Stimulated activated CD8-positive, alpha-beta memory T cell treated with anti-CD3 and anti-CD28 coated beads, Interleukin-15, amount 100 ng/mL, for 1 hour (primary cell): Measurements from ENCODE around the gene BTBD19.
"Not testable (repeated sequence)": the region's sequence is repeated elsewhere in the genome, so short reads cannot be mapped to it uniquely, and the experiment has no call there.

Source experiments
- DNase-seq: peaks from one replicate; pipeline ENCODE4 v3.0.0-alpha.2; 2020; ENCODE audit warnings: low read depth

BTBD19 gene

DNA sequence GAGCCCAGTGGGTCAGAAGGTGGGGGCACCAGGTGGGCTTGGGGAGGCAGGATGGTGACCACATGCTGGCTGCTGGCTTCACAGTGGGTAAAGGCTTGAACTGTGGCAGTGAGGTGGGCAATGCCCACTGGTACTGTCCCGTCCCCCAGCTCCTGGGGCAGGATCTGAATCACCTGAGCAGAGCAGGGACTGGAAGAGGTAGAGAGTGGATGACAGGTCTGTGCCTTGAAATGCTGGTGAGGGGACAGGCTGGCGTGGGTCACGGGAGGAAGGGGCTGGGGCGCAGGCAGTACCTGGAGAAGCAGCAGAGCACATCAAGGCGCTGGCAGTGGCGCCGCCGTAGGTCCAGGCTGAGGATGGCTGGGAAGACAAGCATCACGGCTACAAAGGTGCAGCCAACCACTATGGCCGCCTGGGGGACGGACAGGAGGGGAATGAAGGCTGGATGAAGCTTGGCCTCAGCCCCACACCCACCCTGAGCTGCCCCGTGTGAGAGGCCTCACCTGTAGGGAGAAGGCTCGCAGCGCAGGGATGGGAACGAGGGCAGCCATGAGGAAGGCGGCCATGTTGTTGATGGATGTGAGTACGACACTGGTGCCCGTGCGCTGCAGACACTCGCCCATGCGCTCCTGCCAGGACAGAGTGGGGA is 19.8 kb downstream of the BTBD19 start:
- DNase-seq: no peak

DNA sequence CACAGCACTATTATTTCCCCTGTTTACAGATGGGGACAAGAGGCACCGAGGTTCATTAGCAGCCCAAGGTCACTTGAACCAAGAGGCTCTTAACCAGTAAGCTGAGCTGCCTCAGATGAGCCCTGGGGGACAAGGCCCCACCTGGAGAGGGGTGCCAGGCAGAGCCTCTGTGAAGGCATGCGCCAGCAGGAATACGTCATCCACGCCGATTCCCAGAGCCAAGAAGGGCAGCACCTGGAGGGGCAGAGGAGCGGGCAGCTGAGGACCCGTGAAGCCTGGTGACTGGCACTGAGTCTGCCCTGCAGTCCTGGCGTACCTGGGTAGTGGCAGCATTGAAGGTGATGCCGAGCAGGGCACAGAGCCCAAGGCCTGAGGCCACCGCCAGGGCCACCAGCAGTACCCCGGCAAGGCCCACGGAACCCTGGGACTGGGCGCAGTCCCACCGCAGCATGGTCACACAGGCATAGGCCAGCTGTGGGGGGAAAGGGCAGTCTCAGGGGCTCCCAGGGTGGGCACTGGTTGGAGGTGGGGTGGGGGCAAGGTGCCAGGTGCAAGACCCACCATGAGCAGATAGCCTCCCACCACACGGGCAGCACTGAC is 20.6 kb downstream of the BTBD19 start:
- no peak for DNase-seq

DNA sequence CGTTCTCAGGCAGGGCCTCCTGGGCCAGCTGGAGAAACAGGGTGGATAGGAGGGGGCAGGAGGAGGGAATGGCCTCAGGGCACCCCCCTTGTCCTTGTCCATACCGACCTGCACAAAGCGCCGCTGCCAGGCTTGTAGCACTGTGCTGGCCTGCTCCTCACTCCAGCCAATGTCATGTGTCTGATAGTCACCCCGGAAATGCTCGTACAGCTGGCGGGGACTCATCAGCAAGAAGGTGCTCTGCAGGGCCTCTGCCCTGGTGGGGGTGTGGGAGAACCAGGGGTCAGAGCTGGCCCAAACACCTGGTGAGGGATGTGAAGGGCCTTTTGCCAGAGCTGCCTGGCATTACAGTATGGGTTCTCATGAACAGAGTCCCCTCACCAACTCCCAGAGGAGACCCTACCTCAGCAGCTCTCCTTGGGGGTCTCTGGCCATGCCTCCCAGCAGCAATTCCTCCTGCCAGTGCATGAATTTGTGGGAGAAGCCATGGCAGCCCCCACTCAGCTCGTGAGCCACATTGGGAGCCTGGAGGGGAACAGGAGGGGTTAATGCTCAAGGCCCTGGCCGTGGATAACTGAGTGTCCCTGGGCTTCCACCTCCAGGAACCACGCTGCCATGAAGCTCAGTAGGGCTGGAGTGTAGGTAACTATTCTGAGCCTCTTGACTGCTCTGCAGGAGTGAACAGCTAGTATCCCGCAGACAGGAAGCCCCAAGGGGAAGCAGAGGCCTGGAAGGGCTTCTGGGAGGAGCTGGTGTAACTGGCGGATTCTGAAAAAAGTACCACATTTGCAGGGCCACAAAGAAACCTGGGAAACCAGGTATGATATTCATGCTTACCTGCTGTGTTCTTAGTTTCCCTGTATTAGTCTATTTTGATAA is 21.4 kb downstream of the BTBD19 start:
- DNase-seq: no peak

- no peak for DNase-seq
Measured at GRCh38 chr1:44830900-44831304, 22.6 kb downstream of the BTBD19 start.

DNA sequence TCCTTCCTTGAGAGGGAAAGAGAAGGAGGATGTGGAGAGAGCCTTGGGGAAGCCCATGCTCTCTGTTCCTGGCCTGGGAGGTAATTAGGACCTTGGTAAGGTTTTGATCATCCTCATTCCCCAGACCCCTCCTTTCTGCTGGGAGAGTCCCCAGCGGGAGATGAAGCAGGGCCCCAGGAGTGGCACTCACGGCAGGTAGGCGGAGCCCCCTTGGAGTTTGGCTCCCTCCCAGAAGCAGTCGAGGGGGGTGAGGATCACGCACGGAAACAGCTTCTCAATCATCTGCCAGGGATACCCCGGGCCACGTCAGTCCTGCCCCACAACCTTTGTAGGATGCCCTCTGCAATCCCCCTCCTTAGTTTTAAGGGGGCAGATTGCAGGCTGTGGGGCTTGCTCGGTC is 23.2 kb downstream of the BTBD19 start:
- no peak for DNase-seq

- DNase-seq: no peak
Measured at GRCh38 chr1:44832056-44832705, 23.9 kb downstream of the BTBD19 start.

GRCh38 chr1:44834328-44834727 is 26.0 kb downstream of the BTBD19 start:
- no peak for DNase-seq

DNA sequence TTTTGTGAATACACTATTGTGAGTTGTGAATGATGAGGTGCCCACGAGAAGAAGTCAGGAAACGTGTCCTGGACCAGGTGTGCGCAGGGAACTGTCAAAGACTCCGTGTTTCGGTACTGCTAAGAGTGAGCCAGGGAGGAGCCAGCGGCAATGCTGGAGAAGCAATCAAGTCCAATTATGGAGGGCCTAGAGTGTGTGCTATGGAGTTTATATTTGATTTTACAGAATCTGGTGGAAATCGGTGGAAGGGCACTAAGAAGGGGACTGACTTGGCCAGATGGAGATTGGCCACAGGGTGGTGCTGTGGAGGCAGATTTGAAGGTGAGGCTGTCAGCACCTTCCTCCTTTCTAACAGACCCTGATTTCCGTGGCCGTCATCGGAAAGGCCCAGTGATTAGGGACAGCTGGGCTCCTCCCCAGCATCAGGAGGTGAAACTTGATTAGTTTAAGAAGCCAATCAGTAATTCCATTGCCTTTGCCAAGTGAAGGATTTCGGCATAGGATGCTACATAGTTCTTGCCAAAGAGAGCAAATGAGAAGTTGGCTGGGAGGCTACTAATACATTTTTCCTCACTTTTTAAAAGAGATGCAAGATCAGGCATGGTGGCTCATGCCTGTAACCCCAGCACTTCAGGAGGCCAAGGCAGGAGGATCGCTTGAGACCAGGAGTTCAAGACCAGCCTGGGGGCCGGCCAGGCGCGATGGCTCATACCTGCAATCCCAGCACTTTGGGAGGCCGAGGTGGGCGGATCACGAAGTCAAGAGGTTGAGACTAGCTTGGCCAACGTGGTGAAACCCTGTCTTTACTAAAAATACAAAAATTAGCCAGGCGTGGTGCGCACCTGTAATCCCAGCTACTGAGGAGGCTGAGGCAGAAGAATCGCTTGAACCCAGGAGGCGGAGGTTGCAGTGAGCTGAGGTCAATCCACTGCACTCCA is 27.7 kb downstream of the BTBD19 start:
- peak; percentile 84 for DNase-seq

- DNase-seq: not testable (repeated sequence)
Measured at GRCh38 chr1:44838294-44838693, 30.0 kb downstream of the BTBD19 start.

GRCh38 chr1:44839576-44839975 is 31.3 kb downstream of the BTBD19 start:
- no peak for DNase-seq

DNA sequence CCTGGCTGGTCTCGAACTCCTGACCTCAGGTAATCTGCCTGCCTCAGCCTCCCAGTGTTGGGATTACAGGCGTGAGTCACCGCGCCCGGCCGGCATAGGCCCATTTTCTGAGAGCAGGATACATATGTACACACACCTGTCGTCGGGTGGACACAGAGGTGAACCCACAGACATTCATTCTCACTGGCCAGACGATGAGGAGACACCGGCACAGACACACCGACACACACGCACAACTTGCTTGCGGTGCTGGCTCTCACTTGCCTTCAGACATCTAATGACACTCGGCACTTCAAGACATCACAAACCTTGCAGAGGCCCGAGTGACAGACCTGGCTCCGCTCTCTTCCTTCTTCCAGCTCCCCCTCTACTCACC is 34.2 kb downstream of the BTBD19 start:
- no peak for DNase-seq

DNA sequence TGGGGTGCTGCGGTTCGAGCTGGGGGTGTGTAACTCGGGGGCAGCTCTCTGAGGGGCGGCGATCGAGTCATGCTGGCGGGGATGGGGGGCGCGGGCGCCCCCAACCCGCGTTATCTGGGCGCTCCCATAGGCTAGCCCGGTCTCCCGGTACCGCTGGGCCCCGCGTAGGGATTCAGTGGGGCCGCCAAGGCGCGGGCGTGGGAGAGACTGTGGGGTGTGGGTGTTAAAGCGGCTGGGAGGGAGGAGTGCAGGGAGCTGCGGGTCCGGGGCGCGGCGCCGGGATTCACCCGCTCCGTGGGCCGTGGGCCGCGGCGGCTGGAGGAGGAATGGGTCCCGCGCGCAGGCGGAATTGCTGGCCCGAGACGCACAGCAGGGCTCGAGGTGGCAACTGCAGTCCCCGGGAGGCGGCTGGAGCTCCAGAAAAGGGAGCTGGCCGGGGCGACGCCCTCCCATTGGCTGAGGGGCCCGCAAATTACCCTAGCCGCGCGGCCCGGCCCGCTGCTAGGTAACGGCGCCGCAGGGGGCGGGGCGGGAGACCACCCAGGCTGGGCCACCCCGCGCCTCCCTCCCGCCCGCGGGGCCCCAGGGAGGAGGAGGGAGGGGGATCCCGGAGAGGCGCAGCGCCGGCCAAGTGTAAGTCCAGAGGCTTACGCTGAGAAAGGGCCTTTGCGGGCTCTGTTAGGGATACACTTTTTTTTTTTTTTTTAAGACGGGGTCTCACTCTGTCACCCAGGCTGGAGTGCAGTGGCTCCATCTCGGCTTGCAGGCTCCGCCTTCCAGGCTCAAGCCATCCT is 34.7 kb downstream of the BTBD19 start, which contains the start of gene PTCH2:
Gene PTCH2 (minus strand): TSS at position 392 of the 794 bp plus-strand sequence. CDS start 321 bp downstream, at position 71.
- no peak for DNase-seq

- DNase-seq: no peak
Measured at GRCh38 chr1:44846985-44847384, 38.7 kb downstream of the BTBD19 start.

DNA sequence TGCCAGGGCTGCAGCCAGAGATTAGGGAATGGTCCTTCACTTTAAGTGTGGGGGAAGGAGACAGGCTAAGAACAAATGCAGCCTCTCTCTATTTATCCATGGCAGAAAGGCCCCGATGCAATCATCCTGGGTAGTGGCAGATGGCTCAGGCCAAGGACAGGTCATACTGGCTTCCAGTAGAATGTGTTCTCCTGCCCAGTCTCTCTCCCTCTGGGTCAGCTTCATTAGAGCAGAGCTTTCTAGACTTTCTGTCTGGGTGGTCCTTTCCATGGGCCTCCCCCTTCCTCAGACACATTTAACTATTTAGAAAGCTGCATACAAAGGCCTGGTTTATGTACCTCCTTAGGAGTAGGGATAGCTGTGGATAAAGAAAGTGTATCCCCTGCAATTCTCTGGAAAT is 39.5 kb downstream of the BTBD19 start:
- no peak for DNase-seq

DNA sequence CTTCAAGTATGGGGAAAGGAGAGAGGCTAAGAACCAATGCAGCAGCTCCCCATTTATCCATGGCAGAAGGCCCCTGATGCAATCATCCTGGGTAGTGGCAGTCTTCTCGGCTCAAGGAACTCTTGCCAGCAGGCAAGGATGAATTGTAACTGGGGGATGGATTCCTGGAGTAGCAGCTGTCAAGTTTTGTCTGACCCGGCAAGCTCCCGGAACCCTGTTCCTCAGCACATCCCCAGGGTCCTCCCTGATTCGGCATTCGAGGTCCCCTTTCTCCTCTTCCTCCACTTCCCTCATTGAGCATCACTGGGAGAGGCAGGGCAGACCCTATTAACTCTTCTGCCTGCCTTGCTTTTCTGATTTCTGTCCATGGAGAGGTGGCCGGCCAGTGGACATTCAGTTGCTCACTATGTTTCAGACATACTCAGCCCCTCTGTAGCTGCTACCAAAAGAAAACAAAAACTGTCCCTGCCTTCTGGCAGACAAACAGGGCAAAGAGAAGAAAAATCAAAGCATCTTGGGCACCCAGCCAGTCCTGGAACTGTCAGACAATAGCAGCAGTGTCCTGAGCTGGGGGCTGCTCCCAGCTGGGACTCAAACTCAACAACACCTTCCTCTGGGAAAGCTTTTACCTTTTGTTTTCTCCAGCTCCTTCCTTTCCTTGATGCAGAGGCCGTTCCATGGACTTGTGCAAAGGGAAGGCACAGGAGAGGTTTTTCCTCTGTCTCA is 40.3 kb downstream of the BTBD19 start:
- DNase-seq: no peak

GRCh38 chr1:44849575-44850132 is 41.3 kb downstream of the BTBD19 start:
- no peak for DNase-seq

GRCh38 chr1:44851308-44851707 is 43.0 kb downstream of the BTBD19 start:
- no peak for DNase-seq

DNA sequence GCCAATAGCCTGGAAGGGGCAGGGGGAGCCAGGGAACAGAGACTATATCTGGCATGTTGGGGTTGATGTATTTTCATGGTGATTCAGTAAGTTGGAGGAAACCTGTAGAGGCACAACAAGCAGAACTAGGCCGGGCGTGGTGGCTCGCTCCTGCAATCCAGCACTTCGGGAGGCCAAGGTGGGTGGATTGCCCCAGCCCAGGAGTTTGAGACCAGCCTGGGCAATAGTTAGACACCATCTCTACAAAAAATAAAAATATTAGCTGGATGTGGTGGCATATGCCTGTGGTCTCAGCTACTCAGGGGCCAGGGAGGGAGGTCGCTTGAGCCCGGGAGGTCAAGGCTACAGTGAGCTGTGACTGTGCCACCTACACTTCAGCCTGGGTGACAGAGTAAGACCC is 44.9 kb downstream of the BTBD19 start:
- DNase-seq: no peak

GRCh38 chr1:44854970-44855369 is 46.6 kb downstream of the BTBD19 start:
- DNase-seq: no peak

- DNase-seq: no peak
Measured at GRCh38 chr1:44855742-44856141, 47.4 kb downstream of the BTBD19 start.
